Mammary epithelial cell (primary cell): ENCODE results near the gene GINS1.

Source experiments
- EZH2 ChIP-seq: IDR thresholded peaks from 2 replicates; pipeline ENCODE4 v1.6.1; 2012; ENCODE audit warnings: low read length, inconsistent platforms, borderline replicate concordance
- TF ChIP-seq, protein P1 (sequence below), 2 donors: IDR thresholded peaks in 1 of 2; conservative IDR thresholded peaks in 1 of 2; 2 replicates each; pipeline ENCODE4 v1.5.1; 2011 to 2012; ENCODE audit warnings: inconsistent platforms in 2 of 2, low read length in 2 of 2, mild to moderate bottlenecking in 2 of 2, control low read depth in 1 of 2, low read depth in 1 of 2; ENCODE audit not compliant: insufficient read depth in 1 of 2; ENCODE audit errors: extremely low read depth in 1 of 2

DNA sequence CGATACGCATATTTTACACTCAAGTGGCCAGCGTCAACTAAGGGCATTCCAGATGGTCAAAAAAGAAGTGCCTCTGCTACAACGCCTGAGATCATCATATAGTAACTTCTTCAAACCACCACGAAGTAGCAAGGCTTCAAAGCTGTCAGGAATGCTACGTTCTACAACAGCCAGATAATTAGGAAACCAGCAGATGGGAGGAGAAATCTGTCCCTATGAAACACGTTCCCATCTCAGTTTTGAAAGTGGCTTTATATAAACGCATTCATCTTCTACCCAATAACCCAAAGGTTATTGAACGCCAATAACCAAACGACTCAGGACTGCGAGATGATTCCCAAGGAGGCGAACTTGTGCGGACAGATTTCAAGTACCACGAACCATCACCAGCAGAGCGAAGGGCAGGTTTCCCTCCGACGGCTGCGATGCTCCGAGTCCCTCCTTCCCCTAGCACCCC is 18.0 kb upstream of the GINS1 start:
- TF ChIP-seq, protein P1, sequence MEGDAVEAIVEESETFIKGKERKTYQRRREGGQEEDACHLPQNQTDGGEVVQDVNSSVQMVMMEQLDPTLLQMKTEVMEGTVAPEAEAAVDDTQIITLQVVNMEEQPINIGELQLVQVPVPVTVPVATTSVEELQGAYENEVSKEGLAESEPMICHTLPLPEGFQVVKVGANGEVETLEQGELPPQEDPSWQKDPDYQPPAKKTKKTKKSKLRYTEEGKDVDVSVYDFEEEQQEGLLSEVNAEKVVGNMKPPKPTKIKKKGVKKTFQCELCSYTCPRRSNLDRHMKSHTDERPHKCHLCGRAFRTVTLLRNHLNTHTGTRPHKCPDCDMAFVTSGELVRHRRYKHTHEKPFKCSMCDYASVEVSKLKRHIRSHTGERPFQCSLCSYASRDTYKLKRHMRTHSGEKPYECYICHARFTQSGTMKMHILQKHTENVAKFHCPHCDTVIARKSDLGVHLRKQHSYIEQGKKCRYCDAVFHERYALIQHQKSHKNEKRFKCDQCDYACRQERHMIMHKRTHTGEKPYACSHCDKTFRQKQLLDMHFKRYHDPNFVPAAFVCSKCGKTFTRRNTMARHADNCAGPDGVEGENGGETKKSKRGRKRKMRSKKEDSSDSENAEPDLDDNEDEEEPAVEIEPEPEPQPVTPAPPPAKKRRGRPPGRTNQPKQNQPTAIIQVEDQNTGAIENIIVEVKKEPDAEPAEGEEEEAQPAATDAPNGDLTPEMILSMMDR (conservative IDR thresholded peaks at IDR 0.05 in 1 of 2, IDR thresholded peaks at IDR 0.05 in 1 of 2; ENCODE audit: extremely low read depth in 1 of 2, insufficient read depth in 1 of 2, low read depth in 1 of 2, low read length in 2 of 2): no peak
- TF ChIP-seq EZH2: no peak
